ENCODE data around the gene DCP2.

DNA sequence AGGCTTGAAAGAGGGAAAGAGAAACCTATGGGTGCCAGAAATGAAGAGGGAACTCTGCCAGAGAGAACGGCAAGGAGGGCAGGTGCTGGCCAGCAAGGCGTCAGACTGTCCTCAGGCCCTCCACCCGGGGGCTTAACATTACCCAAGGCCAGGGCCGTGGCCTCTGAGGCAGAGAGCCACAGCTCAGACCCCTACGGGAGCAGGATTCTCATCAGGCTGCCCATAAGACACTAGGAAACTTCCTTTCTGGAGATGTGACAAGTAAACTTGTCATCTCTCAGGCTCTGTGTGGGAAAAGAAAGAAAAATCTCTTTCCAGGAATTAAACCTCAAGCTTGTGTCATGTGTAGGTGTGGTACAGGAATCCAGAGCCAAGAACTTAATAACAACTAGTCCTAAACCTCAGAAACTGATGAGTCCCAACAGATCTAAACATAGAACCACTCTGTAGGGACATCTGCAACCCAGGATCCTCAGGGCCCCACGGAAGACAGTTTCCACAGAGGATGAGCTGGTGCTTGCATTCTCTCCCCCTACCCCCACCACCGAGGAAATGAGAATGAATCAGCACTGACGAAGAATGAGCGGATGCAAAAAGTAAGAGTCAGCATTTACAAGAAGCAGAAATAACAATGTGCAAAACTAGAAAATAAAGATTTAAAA is 74.3 kb downstream of the DCP2 start:
- TF ChIP-seq POLR2A (IDR thresholded peaks at IDR 0.05; ENCODE audit: low read depth): no peak
- TF ChIP-seq, protein P1, sequence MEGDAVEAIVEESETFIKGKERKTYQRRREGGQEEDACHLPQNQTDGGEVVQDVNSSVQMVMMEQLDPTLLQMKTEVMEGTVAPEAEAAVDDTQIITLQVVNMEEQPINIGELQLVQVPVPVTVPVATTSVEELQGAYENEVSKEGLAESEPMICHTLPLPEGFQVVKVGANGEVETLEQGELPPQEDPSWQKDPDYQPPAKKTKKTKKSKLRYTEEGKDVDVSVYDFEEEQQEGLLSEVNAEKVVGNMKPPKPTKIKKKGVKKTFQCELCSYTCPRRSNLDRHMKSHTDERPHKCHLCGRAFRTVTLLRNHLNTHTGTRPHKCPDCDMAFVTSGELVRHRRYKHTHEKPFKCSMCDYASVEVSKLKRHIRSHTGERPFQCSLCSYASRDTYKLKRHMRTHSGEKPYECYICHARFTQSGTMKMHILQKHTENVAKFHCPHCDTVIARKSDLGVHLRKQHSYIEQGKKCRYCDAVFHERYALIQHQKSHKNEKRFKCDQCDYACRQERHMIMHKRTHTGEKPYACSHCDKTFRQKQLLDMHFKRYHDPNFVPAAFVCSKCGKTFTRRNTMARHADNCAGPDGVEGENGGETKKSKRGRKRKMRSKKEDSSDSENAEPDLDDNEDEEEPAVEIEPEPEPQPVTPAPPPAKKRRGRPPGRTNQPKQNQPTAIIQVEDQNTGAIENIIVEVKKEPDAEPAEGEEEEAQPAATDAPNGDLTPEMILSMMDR (IDR thresholded peaks at IDR 0.05): no peak
- no peak for TF ChIP-seq POLR2AphosphoS5 (IDR thresholded peaks at IDR 0.05)
